A673 (cell line): ENCODE measurements around the gene ANO7.

Experiments used
- CTCF ChIP-seq: fragments of 300-800, 200-600 bp; sonication (generic); conservative IDR thresholded peaks from 2 replicates; pipeline ENCODE4 v1.5.1; 2017; ENCODE audit warnings: low read depth, mild to moderate bottlenecking, antibody characterized with exemption, low read length, moderate library complexity, mixed read lengths
- EZH2 ChIP-seq: fragments of 200-600 bp; sonication (generic); IDR thresholded peaks from 2 replicates; pipeline ENCODE4 v1.6.1; 2017; ENCODE audit warnings: borderline replicate concordance, low read depth, mild to moderate bottlenecking, mixed read lengths, antibody characterized with exemption, low read length; ENCODE audit not compliant: poor library complexity, severe bottlenecking

DNA sequence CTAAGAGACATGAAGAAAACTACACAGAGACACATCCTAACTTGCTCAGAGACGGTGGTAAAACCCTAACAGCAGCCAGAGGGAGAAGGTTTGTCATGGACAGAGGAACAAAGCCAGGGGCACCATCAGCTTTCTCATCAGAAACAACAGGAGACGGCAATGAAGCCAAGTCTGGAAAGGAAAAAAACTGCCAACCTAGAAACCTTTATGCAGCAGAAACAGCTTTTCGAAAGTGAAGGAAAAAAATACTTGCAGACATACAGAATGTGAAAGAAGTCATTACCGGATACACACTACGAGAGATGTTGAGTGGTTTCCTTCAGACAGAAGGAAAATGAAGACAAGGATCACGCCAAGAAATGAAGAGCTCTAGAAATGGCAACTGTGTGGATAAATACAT, 55.9 kb downstream of the ANO7 start:
- TF ChIP-seq CTCF (no peak), EZH2 (no peak)
